Activated naive CD8-positive, alpha-beta T cell treated with anti-CD3 and anti-CD28 coated beads, Interleukin-2, amount 50 U/mL, for 24 hours (primary cell): ENCODE measurements around the gene RPS28.
"Not testable (repeated sequence)": the region's sequence is repeated elsewhere in the genome, so short reads cannot be mapped to it uniquely, and the experiment has no call there.

Experiments used
- ATAC-seq: fragments of 150-1000 bp; cut with Tn5 transposase; one replicate; pipeline ENCODE4 v1.10.0; 2021
- DNase-seq: peaks from one replicate; pipeline ENCODE4 v3.0.0; 2021
- H3K27ac Mint-ChIP-seq: one replicate; pipeline ENCODE4 v1.8.0; 2021; ENCODE audit warnings: mild to moderate bottlenecking, mixed read lengths
- H3K27me3 Mint-ChIP-seq: one replicate; pipeline ENCODE4 v1.8.0; 2021; ENCODE audit warnings: mixed read lengths
- H3K36me3 Mint-ChIP-seq: one replicate; pipeline ENCODE4 v1.8.0; 2021; ENCODE audit warnings: low read depth, mixed read lengths
- H3K4me1 Mint-ChIP-seq: one replicate; pipeline ENCODE4 v1.8.0; 2021; ENCODE audit warnings: mixed read lengths
- H3K4me3 Mint-ChIP-seq: one replicate; pipeline ENCODE4 v1.8.0; 2021; ENCODE audit warnings: mild to moderate bottlenecking, moderate library complexity, mixed read lengths
- H3K9me3 Mint-ChIP-seq: one replicate; pipeline ENCODE4 v1.8.0; 2021; ENCODE audit warnings: mixed read lengths

RPS28 gene

GRCh38 chr19:8321067-8321985, at the start of gene RPS28, which contains the start of gene NDUFA7:
TSS of gene RPS28 (plus strand) at chr19:8321496. CDS start at chr19:8321531, 35 bp downstream.
TSS of gene NDUFA7 (minus strand) at chr19:8321375. CDS start at chr19:8321358, 17 bp downstream.
- no peaks in the 10 kb centered on the region for H3K27me3 Mint-ChIP-seq
- H3K27ac Mint-ChIP-seq, result peak within 1 kb of the TSS; percentile 96
- DNase-seq (peak; percentile 98), ATAC-seq (peak; percentile 82)
- peaks cover 32% of the 10 kb centered on the region for H3K4me1 Mint-ChIP-seq
- peak within 1 kb of the TSS; percentile 99 for H3K4me3 Mint-ChIP-seq
- H3K9me3 Mint-ChIP-seq, result no peaks in the 10 kb centered on the region
- H3K36me3 Mint-ChIP-seq, result peaks cover 42% of the 10 kb centered on the region

GRCh38 chr19:8276508-8276907, 44.8 kb upstream of the RPS28 start:
- H3K4me1 Mint-ChIP-seq, result not testable (repeated sequence)
- peak; percentile 53 for ATAC-seq

GRCh38 chr19:8291337-8291736, 30.0 kb upstream of the RPS28 start:
- H3K36me3 Mint-ChIP-seq, H3K27ac Mint-ChIP-seq, ATAC-seq, H3K27me3 Mint-ChIP-seq, H3K4me1 Mint-ChIP-seq, DNase-seq, H3K9me3 Mint-ChIP-seq, H3K4me3 Mint-ChIP-seq: not testable (repeated sequence)

More at GRCh38 chr19:8276508-8276907, 44.8 kb upstream of the RPS28 start:
- not testable (repeated sequence) for H3K27me3 Mint-ChIP-seq, H3K36me3 Mint-ChIP-seq, H3K4me3 Mint-ChIP-seq, H3K27ac Mint-ChIP-seq, DNase-seq, H3K9me3 Mint-ChIP-seq

- no peaks in the 10 kb centered on the region for H3K9me3 Mint-ChIP-seq
- DNase-seq, result peak; percentile 1
- ATAC-seq, result no peak
- no peak overlapping the region for H3K27ac Mint-ChIP-seq
- no peaks in the 10 kb centered on the region for H3K27me3 Mint-ChIP-seq
- peaks cover 13% of the 10 kb centered on the region for H3K36me3 Mint-ChIP-seq
- peaks cover 15% of the 10 kb centered on the region for H3K4me1 Mint-ChIP-seq
- H3K4me3 Mint-ChIP-seq, result no peak overlapping the region
These were observed 19.0 kb upstream of the RPS28 start for GRCh38 chr19:8302357-8302691.

- no peaks in the 10 kb centered on the region for H3K27me3 Mint-ChIP-seq
- peak; percentile 1 for DNase-seq
These were observed 18.6 kb upstream of the RPS28 start for GRCh38 chr19:8302734-8303133.

GRCh38 chr19:8304841-8305621, 16.3 kb upstream of the RPS28 start:
- H3K9me3 Mint-ChIP-seq, result no peaks in the 10 kb centered on the region
- ATAC-seq (no peak), DNase-seq (peak; percentile 54)
- H3K27me3 Mint-ChIP-seq, result no peaks in the 10 kb centered on the region
- H3K27ac Mint-ChIP-seq, result no peak overlapping the region
- H3K4me1 Mint-ChIP-seq, result peaks cover 30% of the 10 kb centered on the region
- H3K36me3 Mint-ChIP-seq, result peaks cover 26% of the 10 kb centered on the region
- no peak overlapping the region for H3K4me3 Mint-ChIP-seq

More at GRCh38 chr19:8302734-8303133, 18.6 kb upstream of the RPS28 start:
- no peak for ATAC-seq
- Mint-ChIP-seq H3K27ac (no peak overlapping the region), H3K4me1 (peaks cover 18% of the 10 kb centered on the region), H3K4me3 (no peak overlapping the region), H3K36me3 (peaks cover 17% of the 10 kb centered on the region), H3K9me3 (no peaks in the 10 kb centered on the region)

GRCh38 chr19:8305798-8306197, 15.5 kb upstream of the RPS28 start:
- H3K27me3 Mint-ChIP-seq, result no peaks in the 10 kb centered on the region
- no peaks in the 10 kb centered on the region for H3K9me3 Mint-ChIP-seq
- H3K36me3 Mint-ChIP-seq, result peaks cover 26% of the 10 kb centered on the region
- H3K4me1 Mint-ChIP-seq, result peaks cover 30% of the 10 kb centered on the region
- H3K4me3 Mint-ChIP-seq, result no peak overlapping the region
- ATAC-seq, result no peak
- peak; percentile 1 for DNase-seq
- peak overlapping the region; percentile 96 for H3K27ac Mint-ChIP-seq

GRCh38 chr19:8306235-8307054, 14.9 kb upstream of the RPS28 start:
- Mint-ChIP-seq H3K4me3 (peak overlapping the region; percentile 97), H3K27me3 (no peaks in the 10 kb centered on the region)

GRCh38 chr19:8307400-8307964, 13.8 kb upstream of the RPS28 start:
- peak overlapping the region; percentile 97 for H3K4me3 Mint-ChIP-seq
- ATAC-seq, result no peak
- H3K36me3 Mint-ChIP-seq, result peaks cover 28% of the 10 kb centered on the region
- peaks cover 30% of the 10 kb centered on the region for H3K4me1 Mint-ChIP-seq
- H3K9me3 Mint-ChIP-seq, result no peaks in the 10 kb centered on the region
- peak; percentile 6 for DNase-seq
- peak overlapping the region; percentile 96 for H3K27ac Mint-ChIP-seq
- H3K27me3 Mint-ChIP-seq, result no peaks in the 10 kb centered on the region

More at GRCh38 chr19:8306235-8307054, 14.9 kb upstream of the RPS28 start:
- DNase-seq (peak; percentile 2), ATAC-seq (no peak)
- Mint-ChIP-seq H3K4me1 (peaks cover 30% of the 10 kb centered on the region), H3K9me3 (no peaks in the 10 kb centered on the region), H3K36me3 (peaks cover 30% of the 10 kb centered on the region), H3K27ac (peak overlapping the region; percentile 96)

GRCh38 chr19:8307965-8308866, 13.1 kb upstream of the RPS28 start, which contains the start of gene CD320:
TSS of gene CD320 (minus strand) at chr19:8308358. CDS start at chr19:8308290, 68 bp downstream.
- Mint-ChIP-seq H3K9me3 (no peaks in the 10 kb centered on the region), H3K4me1 (peaks cover 30% of the 10 kb centered on the region), H3K36me3 (peaks cover 28% of the 10 kb centered on the region), H3K4me3 (peak within 1 kb of the TSS; percentile 97), H3K27me3 (no peaks in the 10 kb centered on the region), H3K27ac (peak within 1 kb of the TSS; percentile 96)
- DNase-seq, result peak; percentile 89
- ATAC-seq, result peak; percentile 94

- H3K27ac Mint-ChIP-seq, result peak overlapping the region; percentile 96
- DNase-seq, result peak; percentile 8
- no peaks in the 10 kb centered on the region for H3K9me3 Mint-ChIP-seq
- H3K4me3 Mint-ChIP-seq, result peak overlapping the region; percentile 97
- H3K4me1 Mint-ChIP-seq, result peaks cover 30% of the 10 kb centered on the region
- peaks cover 28% of the 10 kb centered on the region for H3K36me3 Mint-ChIP-seq
- no peak for ATAC-seq
- H3K27me3 Mint-ChIP-seq, result no peaks in the 10 kb centered on the region
These were observed 12.4 kb upstream of the RPS28 start for GRCh38 chr19:8308891-8309291.

- no peak for DNase-seq
- no peak overlapping the region for H3K4me3 Mint-ChIP-seq
- H3K4me1 Mint-ChIP-seq, result peaks cover 27% of the 10 kb centered on the region
- no peak overlapping the region for H3K27ac Mint-ChIP-seq
- H3K27me3 Mint-ChIP-seq, result no peaks in the 10 kb centered on the region
- H3K36me3 Mint-ChIP-seq, result peaks cover 29% of the 10 kb centered on the region
- ATAC-seq, result no peak
- no peaks in the 10 kb centered on the region for H3K9me3 Mint-ChIP-seq
These were observed 10.8 kb upstream of the RPS28 start for GRCh38 chr19:8310342-8311055.
